ENCODE results near the gene C15orf39.
"Not testable (repeated sequence)": the region's sequence is repeated elsewhere in the genome, so short reads cannot be mapped to it uniquely, and the experiment has no call there.

- TF ChIP-seq CTCF (IDR thresholded peaks at IDR 0.05 in 4 of 5, conservative IDR thresholded peaks at IDR 0.05 in 1 of 5); POLR2A (IDR thresholded peaks at IDR 0.05): not testable (repeated sequence)
These were observed 49.7 kb downstream of the C15orf39 start for GRCh38 chr15:75251343-75251742.
